H1 (cell line): Measurements from ENCODE around the gene NAA10. TPM values are rescaled to one million over a fixed set of nuclear protein-coding genes. Genes with fewer than 3 reads are reported as not detected.

Experiments
- CTCF ChIA-PET: fragments of 300-600 bp; sonication (Branson Sonifier 250); formaldehyde crosslinking; loops from one replicate; lab custom pipeline; 2021; ENCODE audit not compliant: partially characterized antibody; lab: Charles Lee
- POLR2A ChIA-PET: fragments of 300-600 bp; sonication (Branson Sonifier 250); formaldehyde crosslinking; loops from one replicate; lab custom pipeline; 2021; ENCODE audit warnings: inconsistent platforms; ENCODE audit not compliant: partially characterized antibody; lab: Charles Lee
- DNase-seq, 2 experiments: peaks; one replicate each; pipeline versions ENCODE4 v3.0.0 to v3.0.0-alpha.2; 2010 to 2022; ENCODE audit warnings: low spot score in 2 of 2, low read depth in 1 of 2, mixed read lengths in 1 of 2
- FAIRE-seq: peaks from 2 replicates; lab custom pipeline; 2011; peaks lifted over from hg19 to GRCh38; lab: Jason Lieb, UNC
- H2AFZ ChIP-seq: 2 replicates; pipeline ENCODE4 v1.8.1; 2012; ENCODE audit warnings: low read length, inconsistent platforms
- H2AK5ac ChIP-seq: 2 replicates; pipeline ENCODE4 v1.6.1; 2013; ENCODE audit warnings: low read depth, low read length
- H2BK120ac ChIP-seq: replicated peaks from 2 replicates; pipeline ENCODE3; 2013; ENCODE audit warnings: low read depth, low read length, inconsistent platforms
- H2BK12ac ChIP-seq: 2 replicates; pipeline ENCODE4 v1.6.1; 2013; ENCODE audit warnings: low read depth, low read length
- H2BK15ac ChIP-seq: 2 replicates; pipeline ENCODE4 v1.6.1; 2013; ENCODE audit warnings: low read length
- H2BK20ac ChIP-seq: 2 replicates; pipeline ENCODE4 v1.6.1; 2013; ENCODE audit warnings: low read length
- H2BK5ac ChIP-seq: 2 replicates; pipeline ENCODE4 v1.6.1; 2013; ENCODE audit warnings: low read depth, low read length
- H3K14ac ChIP-seq: 2 replicates; pipeline ENCODE4 v1.6.1; 2013; ENCODE audit warnings: inconsistent platforms; ENCODE audit not compliant: insufficient read length
- H3K18ac ChIP-seq: 2 replicates; pipeline ENCODE4 v1.6.1; 2013; ENCODE audit warnings: low read length; ENCODE audit errors: extremely low read depth
- H3K23ac ChIP-seq: 2 replicates; pipeline ENCODE4 v1.6.1; 2013; ENCODE audit warnings: inconsistent platforms; ENCODE audit not compliant: insufficient read length
- H3K23me2 ChIP-seq: 2 replicates; pipeline ENCODE4 v1.6.1; 2013; ENCODE audit warnings: low read depth, low read length
- H3K27ac ChIP-seq: 2 replicates; pipeline ENCODE4 v1.6.1; 2011; ENCODE audit warnings: low read depth, low read length, inconsistent platforms
- H3K27me3 ChIP-seq, 4 experiments: replicated peaks in 1 of 4; 1 replicate in 1 of 4; 2 replicates in 3 of 4; pipeline versions ENCODE4 v1.6.1 to v1.8.1; 2011 to 2013; ENCODE audit warnings: low read length in 3 of 4, mild to moderate bottlenecking in 3 of 4, inconsistent platforms in 2 of 4, mixed read lengths in 2 of 4, moderate library complexity in 1 of 4; ENCODE audit not compliant: control insufficient read depth in 3 of 4, insufficient read depth in 3 of 4; ENCODE audit errors: extremely low read depth in 1 of 4
- H3K36me3 ChIP-seq, 4 experiments: 2 replicates each; pipeline versions ENCODE4 v1.6.1 to v1.8.1; 2011 to 2013; ENCODE audit warnings: mild to moderate bottlenecking in 4 of 4, low read length in 3 of 4, moderate library complexity in 2 of 4, control low read depth in 1 of 4, inconsistent platforms in 1 of 4; ENCODE audit not compliant: insufficient read depth in 4 of 4, control insufficient read depth in 2 of 4
- H3K4ac ChIP-seq: replicated peaks from 2 replicates; pipeline ENCODE3; 2013; ENCODE audit warnings: low read length, low read depth, mixed read lengths, inconsistent platforms; ENCODE audit not compliant: insufficient read length
- H3K4me1 ChIP-seq, 4 experiments: replicated peaks in 1 of 4; 1 replicate in 1 of 4; 2 replicates in 3 of 4; pipeline versions ENCODE4 v1.6.1 to v1.8.1; 2011 to 2013; ENCODE audit warnings: low read length in 3 of 4, inconsistent platforms in 2 of 4, mixed read lengths in 1 of 4; ENCODE audit not compliant: insufficient read depth in 4 of 4, control insufficient read depth in 3 of 4
- H3K4me2 ChIP-seq, 2 experiments: 2 replicates each; pipeline versions ENCODE4 v1.6.1 to v1.8.1; 2011 to 2013; ENCODE audit warnings: low read depth in 2 of 2, low read length in 2 of 2, control low read depth in 1 of 2, inconsistent platforms in 1 of 2, mild to moderate bottlenecking in 1 of 2; ENCODE audit not compliant: insufficient read depth in 1 of 2
- H3K4me3 ChIP-seq, 4 experiments: fragments of 200-600, 300-600 bp in 1 of 4; sonication (generic), shearing (Covaris generic), sonication (Bioruptor Twin) in 1 of 4; 2 replicates each; pipeline versions ENCODE4 v1.5.1 to v1.8.1; 2011 to 2016; ENCODE audit warnings: low read length in 4 of 4, low read depth in 3 of 4, control low read depth in 2 of 4, inconsistent platforms in 2 of 4, mild to moderate bottlenecking in 2 of 4, mixed read lengths in 1 of 4, moderate library complexity in 1 of 4; ENCODE audit not compliant: insufficient read depth in 2 of 4; ENCODE audit errors: extremely low read depth in 1 of 4
- H3K56ac ChIP-seq: replicated peaks from 2 replicates; pipeline ENCODE3; 2013; ENCODE audit warnings: low read depth, mild to moderate bottlenecking, mixed read lengths, low read length, inconsistent platforms; ENCODE audit not compliant: insufficient read length
- H3K79me1 ChIP-seq: 2 replicates; pipeline ENCODE4 v1.6.1; 2013; ENCODE audit warnings: low read depth, low read length, control low read depth
- H3K79me2 ChIP-seq, 2 experiments: 2 replicates each; pipeline versions ENCODE4 v1.6.1 to v1.8.1; 2012 to 2013; ENCODE audit warnings: low read length in 2 of 2, mild to moderate bottlenecking in 2 of 2, inconsistent platforms in 1 of 2; ENCODE audit not compliant: insufficient read depth in 2 of 2, control insufficient read depth in 1 of 2
- H3K9ac ChIP-seq, 4 experiments: replicated peaks in 1 of 4; 1 replicate in 1 of 4; 2 replicates in 3 of 4; pipeline versions ENCODE4 v1.6.1 to v1.8.1; 2011 to 2013; ENCODE audit warnings: low read depth in 3 of 4, low read length in 3 of 4, control low read depth in 2 of 4, mild to moderate bottlenecking in 2 of 4, moderate library complexity in 2 of 4, inconsistent platforms in 1 of 4; ENCODE audit errors: extremely low read depth in 1 of 4
- H3K9me3 ChIP-seq, 2 experiments: 2 replicates each; pipeline versions ENCODE4 v1.6.1 to v1.8.1; 2012 to 2013; ENCODE audit warnings: mild to moderate bottlenecking in 2 of 2, moderate library complexity in 2 of 2, control low read depth in 1 of 2, inconsistent platforms in 1 of 2, low read depth in 1 of 2, low read length in 1 of 2, mixed read lengths in 1 of 2; ENCODE audit not compliant: insufficient read depth in 2 of 2
- H4K20me1 ChIP-seq, 2 experiments: replicated peaks in 1 of 2; 2 replicates each; pipeline versions ENCODE3 to v1.8.1; 2011 to 2013; ENCODE audit warnings: inconsistent platforms in 2 of 2, low read length in 2 of 2, mild to moderate bottlenecking in 1 of 2; ENCODE audit not compliant: insufficient read depth in 2 of 2, control insufficient read depth in 1 of 2
- H4K5ac ChIP-seq: 2 replicates; pipeline ENCODE4 v1.6.1; 2013; ENCODE audit warnings: low read length, low read depth, mixed read lengths, inconsistent platforms; ENCODE audit not compliant: insufficient read length
- H4K8ac ChIP-seq: 2 replicates; pipeline ENCODE4 v1.8.0; 2013; ENCODE audit warnings: mild to moderate bottlenecking, moderate library complexity, low read length, inconsistent platforms; ENCODE audit not compliant: insufficient read depth; ENCODE audit errors: extremely low read depth
- H4K91ac ChIP-seq: replicated peaks from 2 replicates; pipeline ENCODE3; 2013; ENCODE audit warnings: low read length, mixed read lengths, inconsistent platforms; ENCODE audit not compliant: insufficient read length
- BACH1 ChIP-seq: IDR thresholded peaks from 2 replicates; pipeline ENCODE4 v1.6.1; 2012; ENCODE audit warnings: low read length, improper control_type of control experiment
- BCL11A ChIP-seq, 2 experiments: IDR thresholded peaks; one replicate each; pipeline ENCODE4 v1.6.1; 2011; ENCODE audit warnings: low read depth in 2 of 2, low read length in 2 of 2, mild to moderate bottlenecking in 2 of 2
- CBX8 ChIP-seq: fragments of 300-800, 300-1000 bp; sonication (generic); IDR thresholded peaks from 2 replicates; pipeline ENCODE4 v1.7.1; 2016; ENCODE audit warnings: low read depth, low read length, borderline replicate concordance
- KDM5A ChIP-seq: fragments of 200-600 bp; IDR thresholded peaks from 2 replicates; pipeline ENCODE4 v1.7.1; 2012; ENCODE audit warnings: mild to moderate bottlenecking, low read length, inconsistent platforms, mixed read lengths
- MAFK ChIP-seq: IDR thresholded peaks from 2 replicates; pipeline ENCODE4 v1.6.1; 2012; ENCODE audit warnings: low read depth, mild to moderate bottlenecking, improper control_type of control experiment, low read length
- POLR2A ChIP-seq, 2 experiments: IDR thresholded peaks; 1 replicate in 1 of 2; 2 replicates in 1 of 2; pipeline ENCODE4 v1.6.1; 2011; ENCODE audit warnings: low read depth in 2 of 2, low read length in 2 of 2, mild to moderate bottlenecking in 2 of 2; ENCODE audit errors: control extremely low read depth in 1 of 2
- RFX5 ChIP-seq: IDR thresholded peaks from 2 replicates; pipeline ENCODE4 v1.6.1; 2011; ENCODE audit warnings: low read depth, low read length, improper control_type of control experiment, borderline replicate concordance
- SP1 ChIP-seq: IDR thresholded peaks from 2 replicates; pipeline ENCODE4 v1.6.1; 2011; ENCODE audit warnings: low read depth, low read length
- TAF1 ChIP-seq: IDR thresholded peaks from 2 replicates; pipeline ENCODE4 v1.6.1; 2011; ENCODE audit warnings: mild to moderate bottlenecking, low read depth, low read length
- TEAD4 ChIP-seq: IDR thresholded peaks from 2 replicates; pipeline ENCODE4 v1.6.1; 2012; ENCODE audit warnings: low read depth, low read length, inconsistent platforms, mixed read lengths
- YY1 ChIP-seq: IDR thresholded peaks from 2 replicates; pipeline ENCODE4 v1.6.1; 2011; ENCODE audit warnings: low read depth, mild to moderate bottlenecking, low read length
- WGBS, 2 experiments: shearing (Covaris generic) in 1 of 2; methylation state at CpG; one replicate each; pipeline versions ENCODE4 v1.1.6 to v1.1.7; 2013 to 2015; ENCODE audit warnings: low lambda C conversion rate in 2 of 2, mixed read lengths in 2 of 2, inconsistent platforms in 1 of 2, low coverage in 1 of 2, missing lambda C conversion rate in 1 of 2; ENCODE audit not compliant: insufficient replicate concordance in 2 of 2, insufficient coverage in 1 of 2, insufficient read length in 1 of 2; ENCODE audit errors: extremely low coverage in 1 of 2, missing lambda C conversion rate in 1 of 2; 5-methylcytosine and 5-hydroxymethylcytosine counted together
- polyA plus RNA-seq, 7 experiments: library from polyadenylated mRNA; depleted of rRNA in 3 of 7; stranded (reverse) in 5 of 7; unstranded in 2 of 7; fragments of >200 nt in 5 of 7; fragments of 200-250 nt in 2 of 7; gene quantifications; 1 replicate in 5 of 7; 2 replicates in 1 of 7; 4 replicates in 1 of 7; pipeline versions ENCODE4 v1.2.1 to v1.2.3, GENCODE V29; 2011 to 2013; ENCODE audit warnings: missing spikeins in 2 of 7, mixed read lengths in 2 of 7
- total RNA-seq: library from RNA; stranded (reverse); fragmentation: NEBNext Ultra II Directional; extraction: Animal tissue kit (Norgen Biotek cat#: 25700); gene quantifications from 2 replicates; pipeline ENCODE4 v1.2.1, GENCODE V29; 2021
- TF ChIP-seq, protein P1 (sequence below): IDR thresholded peaks from 2 replicates; pipeline ENCODE4 v1.6.1; 2011; ENCODE audit warnings: low read length, improper control_type of control experiment

Gene NAA10
- total and polyA plus RNA-seq, 2 of the 8 experiments (the other 6 are each of a cell fraction or from before 2014, with no cell fraction given): 80.4 to 98.8 TPM

- no peak overlapping the region for H3K56ac ChIP-seq
- H2BK20ac ChIP-seq: no peak overlapping the region
- H2BK120ac ChIP-seq: no peak overlapping the region
- H3K79me1 ChIP-seq: no peaks in the 10 kb centered on the region
- H3K27ac ChIP-seq: no peak overlapping the region
- H4K20me1 ChIP-seq: peaks cover 0 to 6% of the 10 kb centered on the region in 2 experiments
- H3K36me3 ChIP-seq: no peaks in the 10 kb centered on the region
- H3K4ac ChIP-seq: no peak overlapping the region
- no peak overlapping the region for H4K5ac ChIP-seq
- no peak overlapping the region for H3K14ac ChIP-seq
- ChIA-PET POLR2A (interaction anchor here (1.0 to 2.0 kb wide), 3 partner anchors 12 to 45 kb away, joined by 3 to 6 read pairs (median 3); partner anchors contain the start of gene ARHGAP4), CTCF (interaction anchor here (0.6 to 2.5 kb wide), 3 partner anchors 32 to 303 kb away, joined by 3 to 9 read pairs (median 4); no protein-coding TSS in a partner anchor)
- H3K23me2 ChIP-seq: no peaks in the 10 kb centered on the region
- H3K4me2 ChIP-seq: peak overlapping the region in 1 of 2 experiments; percentile 49; a peak in 2 of 4 replicates
- H2BK5ac ChIP-seq: peak overlapping the region; percentile 24; the same call in 1 of the 2 replicates
- peak overlapping the region; percentile 60; the same call in 1 of the 2 replicates for H2BK12ac ChIP-seq
- H3K4me1 ChIP-seq: peaks cover 7 to 53% (median 34%) of the 10 kb centered on the region in 4 experiments
- H3K4me3 ChIP-seq: peak overlapping the region in 1 of 4 experiments; percentile 51; a peak in 2 of 8 replicates
- 74% methylated on average over 2 of the region's 12 CpGs; no CpG with 5 or more reads in 1 of the 2 experiments for WGBS, 2 experiments
- H3K27me3 ChIP-seq: peaks cover 0 to under 1% (median 0%) of the 10 kb centered on the region in 4 experiments; a peak in 1 of 7 replicates
- H4K91ac ChIP-seq: no peak overlapping the region
- H3K9me3 ChIP-seq: no peaks in the 10 kb centered on the region
- 0 out of 2 replicates have a peak overlapping the region, but pooled peaks have one; percentile 1 for H2BK15ac ChIP-seq
- no peak overlapping the region for H3K9ac ChIP-seq
- no peak overlapping the region; the same call in 1 of the 2 replicates for H4K8ac ChIP-seq
- H3K79me2 ChIP-seq: no peaks in the 10 kb centered on the region; a peak in 1 of 4 replicates
- peak overlapping the region; percentile 75; the same call in 1 of the 2 replicates for H2AK5ac ChIP-seq
- no peak for FAIRE-seq
- no peak overlapping the region for H3K23ac ChIP-seq
- no peak overlapping the region for H2AFZ ChIP-seq
- no peak for DNase-seq
- H3K18ac ChIP-seq: no peak overlapping the region; the same call in 1 of the 2 replicates
- no peak for TF ChIP-seq MAFK
- no peak for TF ChIP-seq TEAD4
- no peak for TF ChIP-seq SP1
- no peak for TF ChIP-seq CBX8
- no peak for TF ChIP-seq YY1
- TF ChIP-seq POLR2A (IDR thresholded peaks at IDR 0.05; ENCODE audit: control extremely low read depth in 1 of 2, low read depth in 2 of 2, low read length in 2 of 2): no peak
- TF ChIP-seq TAF1: no peak
- no peak for TF ChIP-seq RFX5
- TF ChIP-seq BACH1: no peak
- TF ChIP-seq BCL11A (IDR thresholded peaks at IDR 0.05; ENCODE audit: low read depth in 2 of 2, low read length in 2 of 2): no peak
- TF ChIP-seq KDM5A: no peak
- TF ChIP-seq, protein P1, sequence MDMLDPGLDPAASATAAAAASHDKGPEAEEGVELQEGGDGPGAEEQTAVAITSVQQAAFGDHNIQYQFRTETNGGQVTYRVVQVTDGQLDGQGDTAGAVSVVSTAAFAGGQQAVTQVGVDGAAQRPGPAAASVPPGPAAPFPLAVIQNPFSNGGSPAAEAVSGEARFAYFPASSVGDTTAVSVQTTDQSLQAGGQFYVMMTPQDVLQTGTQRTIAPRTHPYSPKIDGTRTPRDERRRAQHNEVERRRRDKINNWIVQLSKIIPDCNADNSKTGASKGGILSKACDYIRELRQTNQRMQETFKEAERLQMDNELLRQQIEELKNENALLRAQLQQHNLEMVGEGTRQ: no peak
Measured at GRCh38 chrX:153879741-153880439, 54.9 kb downstream of the NAA10 start.
